OCI-LY3 (cell line): ENCODE data around the gene RELB.

Experiments
- CTCF ChIP-seq: fragments of 200-600, 300-600 bp; sonication (generic); IDR thresholded peaks from 2 replicates; pipeline ENCODE4 v1.5.1; 2014; ENCODE audit warnings: antibody characterized with exemption, low read length, low read depth
- EZH2phosphoT487 ChIP-seq: fragments of 200-600 bp; shearing (Covaris generic); IDR thresholded peaks from 2 replicates; pipeline ENCODE4 v1.6.1; 2018; ENCODE audit warnings: antibody characterized with exemption, mixed run types, low read depth

DNA sequence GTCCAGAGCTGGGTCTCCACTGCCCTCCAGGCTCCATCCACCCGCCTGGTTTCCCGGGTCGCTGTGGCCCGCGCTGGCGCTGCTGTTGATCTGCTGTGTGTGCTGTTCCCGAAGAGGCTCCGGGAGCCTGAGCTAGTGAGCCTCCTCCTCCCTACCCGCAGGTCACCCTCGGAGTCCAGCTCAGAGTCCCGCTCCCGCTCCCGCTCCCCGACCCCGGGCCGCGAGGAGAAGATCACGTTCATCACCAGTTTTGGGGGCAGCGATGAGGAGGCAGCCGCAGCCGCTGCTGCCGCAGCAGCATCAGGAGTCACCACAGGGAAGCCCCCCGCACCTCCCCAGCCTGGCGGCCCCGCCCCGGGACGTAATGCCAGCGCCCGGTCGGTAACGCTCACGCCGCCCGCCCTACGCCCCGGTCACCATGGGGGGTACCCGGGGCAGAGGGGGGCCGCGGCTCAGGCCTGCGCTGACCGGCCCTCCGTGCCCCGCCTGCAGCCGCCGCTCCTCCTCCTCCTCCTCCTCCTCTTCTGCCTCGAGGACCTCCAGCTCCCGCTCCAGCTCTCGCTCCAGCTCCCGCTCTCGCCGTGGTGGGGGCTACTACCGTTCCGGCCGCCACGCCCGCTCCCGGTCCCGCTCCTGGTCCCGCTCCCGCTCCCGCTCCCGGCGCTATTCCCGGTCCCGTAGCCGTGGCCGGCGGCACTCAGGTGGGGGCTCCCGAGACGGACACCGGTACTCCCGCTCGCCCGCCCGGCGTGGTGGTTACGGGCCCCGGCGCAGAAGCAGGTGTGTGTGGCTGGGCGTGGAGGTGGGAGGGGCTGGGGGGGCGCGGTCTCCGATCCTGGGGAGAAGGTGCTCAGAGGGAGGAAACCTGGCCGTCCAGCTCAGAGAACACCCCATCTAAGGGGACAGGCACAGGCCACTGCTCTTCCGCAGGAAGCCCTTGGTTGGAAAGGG is 62.9 kb downstream of the RELB start:
- TF ChIP-seq CTCF, result no peak
- no peak for TF ChIP-seq EZH2phosphoT487
